COLO668 (cell line): ENCODE data around the gene HEPACAM.
A peak's percentile ranks its signal among the peaks of the same experiment; 100 is the strongest.
"Not testable (repeated sequence)": the region's sequence is repeated elsewhere in the genome, so short reads cannot be mapped to it uniquely, and the experiment has no call there.

Source experiments
- DNase-seq: peaks from one replicate; lab custom pipeline; 2025; ENCODE audit not compliant: unreplicated experiment; lab: John Stamatoyannopoulos, UW

The HEPACAM gene, protein sequence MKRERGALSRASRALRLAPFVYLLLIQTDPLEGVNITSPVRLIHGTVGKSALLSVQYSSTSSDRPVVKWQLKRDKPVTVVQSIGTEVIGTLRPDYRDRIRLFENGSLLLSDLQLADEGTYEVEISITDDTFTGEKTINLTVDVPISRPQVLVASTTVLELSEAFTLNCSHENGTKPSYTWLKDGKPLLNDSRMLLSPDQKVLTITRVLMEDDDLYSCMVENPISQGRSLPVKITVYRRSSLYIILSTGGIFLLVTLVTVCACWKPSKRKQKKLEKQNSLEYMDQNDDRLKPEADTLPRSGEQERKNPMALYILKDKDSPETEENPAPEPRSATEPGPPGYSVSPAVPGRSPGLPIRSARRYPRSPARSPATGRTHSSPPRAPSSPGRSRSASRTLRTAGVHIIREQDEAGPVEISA

DNA sequence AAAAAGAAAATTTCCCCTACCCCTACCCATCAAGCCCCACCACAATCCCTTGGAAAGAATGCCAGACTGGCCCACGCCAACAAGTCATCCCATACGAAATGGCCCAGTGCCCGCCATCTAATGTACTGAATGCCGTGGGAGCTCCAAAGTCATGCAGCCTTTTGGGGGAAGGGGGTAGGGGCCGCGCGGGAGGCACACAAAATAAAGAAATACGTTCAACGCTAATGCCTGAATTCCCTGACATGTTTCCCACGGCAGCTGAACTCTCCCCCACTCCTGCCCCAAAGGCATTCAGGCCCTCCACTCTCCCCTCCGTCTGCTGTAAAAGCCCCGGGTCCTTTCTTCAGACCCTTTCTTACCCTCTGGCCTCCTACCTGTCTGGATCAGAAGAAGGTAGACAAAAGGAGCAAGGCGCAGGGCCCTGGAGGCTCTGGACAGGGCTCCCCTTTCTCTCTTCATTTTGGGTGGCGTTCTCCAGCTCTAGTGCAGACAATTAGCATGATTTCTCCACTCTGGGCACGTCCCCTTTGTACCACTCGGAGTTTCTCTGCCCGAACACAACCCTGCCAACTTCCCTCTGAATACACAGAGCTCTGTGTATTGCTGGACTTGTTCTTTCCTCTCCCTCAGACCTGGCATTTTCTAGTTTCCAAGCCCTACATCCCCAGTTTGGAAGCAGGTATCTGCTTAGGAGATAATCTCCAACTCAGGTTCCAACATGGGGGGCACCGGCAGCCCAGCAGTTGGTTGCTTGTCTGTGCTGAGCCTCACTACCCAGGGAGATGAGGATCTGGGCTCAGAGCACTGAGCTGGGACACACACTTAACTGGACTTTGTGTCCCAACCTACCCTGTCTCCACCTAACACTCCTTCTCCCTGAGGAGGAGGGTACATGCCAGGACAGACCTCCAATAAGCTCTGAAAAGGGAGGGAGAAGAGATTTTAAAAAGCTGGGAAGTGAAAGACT lies at the start of gene HEPACAM:
TSS of gene HEPACAM (minus strand) at position 500 of the 967 bp plus-strand sequence. CDS start at position 459, 41 bp downstream.
- no peak for DNase-seq

DNA sequence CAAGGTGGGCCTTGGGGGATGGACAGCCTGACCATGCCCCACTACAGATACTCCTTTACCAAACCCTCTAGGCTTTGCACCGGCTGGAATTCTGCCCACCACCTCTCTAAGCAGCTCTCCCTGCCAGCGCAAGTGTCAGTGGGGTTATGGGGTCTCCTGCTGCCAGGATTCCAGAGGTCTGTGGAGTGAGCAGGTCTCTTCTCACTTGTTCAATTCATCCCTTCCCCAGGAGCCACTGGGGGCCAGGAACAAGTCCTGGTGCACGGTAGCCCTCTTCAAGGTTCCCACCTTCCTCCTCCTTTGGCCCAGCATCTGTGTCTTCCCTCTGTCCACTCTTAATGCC lies 48.6 kb upstream of the HEPACAM start:
- no peak for DNase-seq

DNA sequence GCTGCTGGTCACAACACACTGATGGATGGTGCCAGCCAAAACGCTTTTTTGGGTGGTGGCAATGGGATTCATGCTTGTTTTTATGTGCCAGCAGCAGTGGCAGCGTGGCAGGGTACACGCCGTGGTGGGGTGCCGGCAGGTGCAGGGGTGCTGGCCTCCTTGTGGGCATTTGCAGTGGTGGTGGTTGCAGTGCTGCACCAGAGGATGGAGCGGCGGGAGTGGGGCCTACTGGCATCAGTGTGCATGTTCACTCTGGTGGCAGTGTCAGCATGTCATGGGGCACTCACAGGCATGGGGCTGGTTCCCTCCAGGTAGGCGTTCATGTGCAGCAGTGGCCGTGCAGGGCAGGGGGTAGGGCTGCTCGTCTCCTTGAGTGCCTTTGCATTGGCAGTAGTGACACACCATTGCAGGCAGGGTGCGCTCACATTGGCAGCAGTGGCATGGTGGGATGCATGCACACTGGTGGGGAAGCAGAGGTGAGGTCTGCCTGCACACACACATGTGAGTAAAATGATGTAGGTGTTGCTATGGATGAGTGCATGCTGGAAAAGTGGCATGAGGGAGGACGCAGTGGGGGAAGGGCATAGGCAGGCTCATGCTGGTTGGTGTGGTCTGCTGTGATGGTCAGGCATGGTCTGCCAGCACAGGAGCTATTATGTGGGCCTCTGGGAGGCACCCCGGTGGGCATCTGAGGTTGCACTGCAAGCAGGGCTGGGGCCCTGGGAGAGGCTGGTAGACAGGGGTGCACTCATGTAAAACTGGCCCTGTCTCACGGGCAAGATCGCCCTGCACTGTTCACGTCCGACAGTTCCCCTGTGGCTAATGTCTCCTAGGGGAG lies 48.0 kb upstream of the HEPACAM start:
- DNase-seq, result no peak

DNA sequence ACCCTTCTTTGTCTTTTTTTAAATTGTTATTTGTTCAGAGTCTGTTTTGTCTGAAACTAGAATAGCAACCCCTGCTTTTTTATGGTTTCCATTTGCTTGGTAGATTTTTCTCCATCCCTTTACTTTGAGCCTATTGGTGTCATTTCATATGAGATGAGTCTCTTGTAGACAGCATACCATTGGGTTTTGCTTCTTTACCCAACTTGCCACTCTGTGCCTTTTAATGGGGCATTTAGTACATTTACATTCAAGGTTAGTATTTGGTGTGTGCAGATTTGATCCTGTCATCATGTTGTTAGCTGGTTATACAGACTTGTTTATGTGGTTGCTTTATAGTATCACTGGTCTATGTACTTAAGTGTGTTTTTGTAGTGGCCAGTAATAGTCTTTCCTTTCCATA lies 46.2 kb upstream of the HEPACAM start:
- no peak for DNase-seq

DNA sequence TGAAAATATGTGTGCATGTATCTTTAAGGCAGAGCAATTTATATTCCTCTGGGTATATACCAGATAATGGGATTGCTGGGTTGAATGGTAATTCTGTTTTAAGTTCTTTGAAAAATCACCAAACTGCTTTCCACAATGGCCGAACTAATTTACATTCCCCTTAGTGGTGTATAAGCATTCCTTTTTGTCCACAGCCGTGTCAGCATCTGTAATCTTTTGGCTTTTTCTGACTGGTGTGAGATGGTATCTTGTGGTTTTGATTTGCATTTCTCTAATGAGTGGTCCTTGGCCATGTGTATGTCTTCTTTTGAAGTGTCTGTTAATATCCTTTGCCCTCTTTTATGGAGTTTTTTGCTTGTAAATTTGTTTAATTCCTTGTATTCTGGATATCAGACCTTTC lies 42.5 kb upstream of the HEPACAM start:
- no peak for DNase-seq

GRCh38 chr11:124977006-124977405 lies 41.2 kb upstream of the HEPACAM start:
- no peak for DNase-seq

GRCh38 chr11:124976531-124976930 lies 40.7 kb upstream of the HEPACAM start:
- DNase-seq, result no peak

DNA sequence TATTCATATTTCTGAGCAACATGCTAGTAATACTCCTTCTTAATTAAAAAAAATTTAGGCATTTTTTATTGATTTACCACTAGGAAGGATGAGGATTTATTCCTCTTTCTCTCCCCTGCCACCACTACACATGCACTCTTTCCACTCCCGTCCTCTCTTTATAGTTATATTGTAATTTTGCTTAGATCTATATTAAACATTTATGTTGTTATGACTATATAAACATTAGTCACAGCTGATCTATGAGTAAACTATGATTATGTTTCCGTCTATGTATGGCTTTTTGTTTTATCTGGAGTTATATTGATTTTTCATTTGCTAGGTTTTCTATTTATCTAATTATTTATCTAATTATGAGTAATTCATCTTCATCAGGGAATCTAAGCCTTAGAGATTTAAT lies 36.0 kb upstream of the HEPACAM start:
- no peak for DNase-seq

DNA sequence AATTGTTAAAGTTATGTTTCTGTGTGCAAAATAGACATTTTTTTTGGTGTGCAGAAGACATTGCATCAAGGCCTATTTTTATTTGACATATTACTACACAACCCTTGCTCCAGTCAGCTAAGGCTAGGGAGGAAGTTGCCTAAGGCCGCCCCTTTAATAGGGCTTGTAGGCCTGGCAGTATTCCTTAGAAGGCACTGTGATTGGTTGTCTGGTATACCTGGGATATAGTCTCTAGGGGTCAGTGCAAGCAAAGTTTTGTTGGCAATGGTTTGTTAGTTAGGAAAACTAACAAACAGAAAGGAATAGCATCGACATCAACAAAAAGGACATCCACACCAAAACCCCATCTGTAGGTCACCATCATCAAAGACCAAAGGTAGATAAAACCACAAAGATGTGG lies 35.1 kb upstream of the HEPACAM start:
- DNase-seq, result no peak

DNA sequence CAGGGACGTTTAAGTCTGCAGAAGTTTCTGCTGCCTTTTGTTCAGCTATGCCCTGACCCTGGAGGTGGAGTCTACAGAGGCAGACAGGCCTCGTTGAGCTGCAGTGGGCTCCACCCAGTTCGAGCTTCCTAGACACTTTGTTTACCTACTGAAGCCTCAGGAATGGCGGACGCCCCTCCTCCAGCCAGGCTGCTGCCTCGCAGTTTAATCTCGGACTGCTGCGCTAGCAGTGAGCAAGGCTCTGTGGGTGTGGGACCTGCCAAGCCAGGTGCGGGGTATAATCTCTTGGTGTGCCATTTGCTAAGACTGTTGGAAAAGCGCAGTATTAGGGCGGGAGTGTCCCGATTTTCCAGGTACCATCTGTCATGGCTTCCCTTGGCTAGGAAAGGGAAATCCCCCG lies 32.4 kb upstream of the HEPACAM start:
- DNase-seq, result not testable (repeated sequence)

GRCh38 chr11:124961972-124962609 lies 26.2 kb upstream of the HEPACAM start:
- peak; percentile 4 for DNase-seq

GRCh38 chr11:124955035-124955434 lies 19.2 kb upstream of the HEPACAM start:
- no peak for DNase-seq

GRCh38 chr11:124954590-124954955 lies 18.7 kb upstream of the HEPACAM start:
- DNase-seq, result no peak

- DNase-seq, result peak; percentile 98
Observed at GRCh38 chr11:124953753-124954589, 18.1 kb upstream of the HEPACAM start, which contains the start of gene CCDC15. Gene CCDC15 (plus strand): TSS chr11:124954202. CDS start chr11:124954733, 531 bp downstream.

DNA sequence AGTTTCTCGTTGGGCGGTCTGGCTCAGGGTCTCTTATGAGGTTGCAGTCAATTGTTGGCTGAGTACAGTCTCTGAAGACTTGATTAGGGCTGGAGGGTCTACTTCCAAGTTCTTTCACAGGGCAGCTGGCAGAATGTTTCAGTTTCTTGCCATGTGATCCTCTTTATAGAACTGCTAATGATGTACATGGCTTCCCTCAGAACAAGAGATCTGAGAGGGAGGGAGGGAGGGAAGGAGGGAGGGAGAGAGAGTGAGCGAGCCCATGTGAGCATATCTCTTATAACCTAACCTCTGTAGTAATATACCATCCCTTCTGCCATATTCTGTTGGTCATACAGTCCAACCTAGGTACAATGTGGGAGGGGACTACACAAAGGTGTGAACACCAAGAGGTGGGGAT lies 15.5 kb upstream of the HEPACAM start:
- no peak for DNase-seq

DNA sequence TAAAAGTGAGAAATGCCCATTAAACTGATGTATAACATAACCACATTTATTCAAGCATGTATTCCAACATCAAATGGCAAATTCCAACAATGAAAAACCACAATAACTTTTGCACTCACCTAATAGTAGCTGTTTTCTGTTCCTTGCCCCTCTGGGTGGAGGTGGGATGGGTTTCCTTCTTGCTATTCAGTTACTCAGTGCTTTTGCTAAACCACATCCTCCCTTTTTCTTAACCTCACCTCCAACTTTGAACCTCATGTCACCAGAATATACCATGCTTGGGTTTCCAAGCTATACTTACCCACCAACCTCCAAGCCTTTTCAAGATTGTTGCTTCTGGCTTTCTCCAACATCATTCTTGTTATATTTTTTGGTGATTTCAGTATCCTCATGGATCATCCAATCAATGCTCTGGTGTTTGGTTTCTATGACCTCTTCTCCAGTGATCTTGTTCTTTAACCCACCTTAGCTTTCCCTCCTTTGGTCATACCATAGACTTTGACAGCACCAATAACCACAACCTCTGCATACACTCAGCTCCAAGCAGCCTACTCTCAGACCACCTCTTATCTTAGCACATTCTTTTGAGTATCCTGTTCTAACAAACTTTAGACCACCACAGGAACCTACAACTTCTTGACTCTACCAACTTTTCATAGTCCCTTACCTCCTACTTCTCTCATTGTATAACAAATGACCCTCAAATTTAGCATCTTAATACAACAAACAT lies 14.9 kb upstream of the HEPACAM start:
- DNase-seq, result no peak

DNA sequence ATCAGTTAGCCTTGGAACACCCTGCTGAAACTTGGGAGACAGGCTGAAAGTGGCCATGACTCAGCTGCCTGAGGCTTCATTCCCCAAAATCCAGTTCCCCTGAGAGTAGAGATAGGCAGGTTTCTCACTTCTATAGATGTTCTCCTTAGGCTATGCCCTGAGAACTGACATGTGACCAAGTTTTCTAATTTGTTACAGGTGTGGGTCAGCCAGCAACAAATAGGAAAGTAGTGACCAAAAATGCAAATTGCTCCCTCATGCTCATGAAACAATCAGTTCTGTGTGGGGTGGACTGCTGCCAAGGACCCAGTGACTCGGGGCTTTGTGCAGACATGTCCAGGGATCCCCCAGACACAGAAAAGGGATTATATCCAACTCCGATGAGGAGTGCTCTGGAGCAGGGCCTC lies 10.9 kb upstream of the HEPACAM start:
- DNase-seq, result no peak

DNA sequence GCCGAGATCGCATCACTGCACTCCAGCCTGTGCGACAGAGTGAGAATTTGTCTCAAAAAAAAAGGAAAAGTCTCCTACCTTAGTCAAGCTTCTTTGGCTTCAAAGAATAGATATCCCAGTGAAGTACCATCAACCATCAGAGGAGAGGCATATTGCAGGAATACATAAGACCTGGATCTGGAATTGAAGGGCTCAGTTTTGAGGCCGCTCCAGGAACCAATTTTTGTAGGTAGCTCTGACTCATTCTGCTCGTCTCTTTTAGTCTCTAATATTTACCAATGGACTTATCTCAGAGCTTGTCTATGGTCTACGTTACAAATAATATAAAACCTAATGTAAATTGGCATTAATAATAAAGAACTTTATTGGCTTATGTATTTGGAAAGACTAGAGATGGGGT lies 10.0 kb upstream of the HEPACAM start:
- DNase-seq, result no peak

GRCh38 chr11:124944565-124944964 lies 8.7 kb upstream of the HEPACAM start:
- DNase-seq, result no peak
